ENCODE data around the gene CDK17.

CDK17 gene

GRCh38 chr12:96241431-96241830 is 158.8 kb downstream of the CDK17 start:
- Mint-ChIP-seq H3K36me3 (peaks cover 22 to 44% of the 10 kb centered on the region in 2 donors), H3K4me1 (peaks cover 29 to 37% of the 10 kb centered on the region in 2 donors), H3K4me3 (no peak overlapping the region), H3K27me3 (no peaks in the 10 kb centered on the region), H3K27ac (no peak overlapping the region), H3K9me3 (no peaks in the 10 kb centered on the region)
- no peak for DNase-seq
- ATAC-seq (replicated peaks) = no peak

- peaks cover 24 to 49% of the 10 kb centered on the region in 2 donors for H3K36me3 Mint-ChIP-seq
- H3K4me1 Mint-ChIP-seq = peaks cover 33 to 41% of the 10 kb centered on the region in 2 donors
- no peaks in the 10 kb centered on the region for H3K27me3 Mint-ChIP-seq
- ATAC-seq (replicated peaks) (no peak), DNase-seq (no peak)
- H3K27ac Mint-ChIP-seq = no peak overlapping the region
- no peaks in the 10 kb centered on the region for H3K9me3 Mint-ChIP-seq
- H3K4me3 Mint-ChIP-seq = no peak overlapping the region
Measured at GRCh38 chr12:96240656-96241055, 159.6 kb downstream of the CDK17 start.

- peaks cover 34 to 46% of the 10 kb centered on the region in 2 donors for H3K4me1 Mint-ChIP-seq
- H3K36me3 Mint-ChIP-seq = peaks cover 30 to 50% of the 10 kb centered on the region in 2 donors
- no peak for DNase-seq
- peak overlapping the region; percentile 47 for H3K27ac Mint-ChIP-seq
- H3K27me3 Mint-ChIP-seq = no peaks in the 10 kb centered on the region
- no peaks in the 10 kb centered on the region for H3K9me3 Mint-ChIP-seq
- H3K4me3 Mint-ChIP-seq = no peak overlapping the region
- no peak for ATAC-seq (replicated peaks)
Measured at GRCh38 chr12:96239711-96240635, 160.3 kb downstream of the CDK17 start.

GRCh38 chr12:96238336-96239047 is 161.7 kb downstream of the CDK17 start:
- Mint-ChIP-seq H3K27me3 (no peaks in the 10 kb centered on the region), H3K4me1 (peaks cover 33 to 45% of the 10 kb centered on the region in 2 donors), H3K9me3 (no peaks in the 10 kb centered on the region), H3K36me3 (peaks cover 31 to 48% of the 10 kb centered on the region in 2 donors), H3K27ac (no peak overlapping the region), H3K4me3 (no peak overlapping the region)
- ATAC-seq (replicated peaks) (no peak), DNase-seq (no peak)

GRCh38 chr12:96237465-96238077 is 162.7 kb downstream of the CDK17 start:
- no peaks in the 10 kb centered on the region for H3K27me3 Mint-ChIP-seq
- H3K36me3 Mint-ChIP-seq = peaks cover 27 to 40% of the 10 kb centered on the region in 2 donors
- H3K27ac Mint-ChIP-seq = peak overlapping the region; percentile 73
- peak; percentile 39 to 55 for ATAC-seq (replicated peaks)
- no peak overlapping the region for H3K4me3 Mint-ChIP-seq
- H3K9me3 Mint-ChIP-seq = no peaks in the 10 kb centered on the region
- H3K4me1 Mint-ChIP-seq = peaks cover 30 to 36% of the 10 kb centered on the region in 2 donors
- no peak for DNase-seq

GRCh38 chr12:96237035-96237434 is 163.2 kb downstream of the CDK17 start:
- no peaks in the 10 kb centered on the region for H3K9me3 Mint-ChIP-seq
- H3K4me1 Mint-ChIP-seq = peaks cover 30 to 36% of the 10 kb centered on the region in 2 donors
- H3K27me3 Mint-ChIP-seq = no peaks in the 10 kb centered on the region
- H3K27ac Mint-ChIP-seq = peak overlapping the region; percentile 0
- H3K36me3 Mint-ChIP-seq = peaks cover 26 to 39% of the 10 kb centered on the region in 2 donors
- DNase-seq = no peak
- no peak overlapping the region for H3K4me3 Mint-ChIP-seq
- ATAC-seq (replicated peaks) = no peak

GRCh38 chr12:96236221-96236822 is 163.9 kb downstream of the CDK17 start:
- H3K4me1 Mint-ChIP-seq = peaks cover 30 to 40% of the 10 kb centered on the region in 2 donors
- H3K36me3 Mint-ChIP-seq = peaks cover 25 to 40% of the 10 kb centered on the region in 2 donors
- no peaks in the 10 kb centered on the region for H3K27me3 Mint-ChIP-seq
- no peak overlapping the region for H3K27ac Mint-ChIP-seq
- no peak for ATAC-seq (replicated peaks)
- H3K4me3 Mint-ChIP-seq = no peak overlapping the region
- no peaks in the 10 kb centered on the region for H3K9me3 Mint-ChIP-seq
- no peak for DNase-seq

- no peak for ATAC-seq (replicated peaks)
- H3K4me3 Mint-ChIP-seq = no peak overlapping the region
- H3K9me3 Mint-ChIP-seq = no peaks in the 10 kb centered on the region
- H3K27me3 Mint-ChIP-seq = no peaks in the 10 kb centered on the region
- DNase-seq = no peak
- peaks cover 23 to 37% of the 10 kb centered on the region in 2 donors for H3K36me3 Mint-ChIP-seq
- no peak overlapping the region for H3K27ac Mint-ChIP-seq
- peaks cover 28 to 37% of the 10 kb centered on the region in 2 donors for H3K4me1 Mint-ChIP-seq
Measured at GRCh38 chr12:96235484-96235826, 164.8 kb downstream of the CDK17 start.

GRCh38 chr12:96234591-96235483 is 165.4 kb downstream of the CDK17 start:
- peaks cover 24 to 35% of the 10 kb centered on the region in 2 donors for H3K36me3 Mint-ChIP-seq

GRCh38 chr12:96233939-96234461 is 166.2 kb downstream of the CDK17 start:
- Mint-ChIP-seq H3K4me1 (peaks cover 23 to 33% of the 10 kb centered on the region in 2 donors), H3K27ac (no peak overlapping the region), H3K4me3 (no peak overlapping the region), H3K27me3 (no peaks in the 10 kb centered on the region), H3K36me3 (peaks cover 24 to 31% of the 10 kb centered on the region in 2 donors), H3K9me3 (no peaks in the 10 kb centered on the region)
- ATAC-seq (replicated peaks) = no peak
- DNase-seq = no peak

More at GRCh38 chr12:96234591-96235483, 165.4 kb downstream of the CDK17 start:
- ATAC-seq (replicated peaks) (no peak), DNase-seq (no peak)
- Mint-ChIP-seq H3K9me3 (no peaks in the 10 kb centered on the region), H3K27me3 (no peaks in the 10 kb centered on the region), H3K4me3 (no peak overlapping the region), H3K27ac (no peak overlapping the region), H3K4me1 (peaks cover 23 to 33% of the 10 kb centered on the region in 2 donors)

GRCh38 chr12:96233168-96233567 is 167.1 kb downstream of the CDK17 start:
- Mint-ChIP-seq H3K27me3 (no peaks in the 10 kb centered on the region), H3K9me3 (no peaks in the 10 kb centered on the region), H3K4me3 (no peak overlapping the region), H3K36me3 (peaks cover 26 to 34% of the 10 kb centered on the region in 2 donors), H3K27ac (no peak overlapping the region), H3K4me1 (peaks cover 25 to 33% of the 10 kb centered on the region in 2 donors)
- ATAC-seq (replicated peaks) (no peak), DNase-seq (no peak)

- Mint-ChIP-seq H3K4me1 (peaks cover 13 to 17% of the 10 kb centered on the region in 2 donors), H3K9me3 (no peaks in the 10 kb centered on the region), H3K27ac (peak overlapping the region; percentile 22), H3K27me3 (no peaks in the 10 kb centered on the region), H3K4me3 (no peak overlapping the region), H3K36me3 (peaks cover 27 to 36% of the 10 kb centered on the region in 2 donors)
- DNase-seq (no peak), ATAC-seq (replicated peaks) (no peak)
Measured at GRCh38 chr12:96230646-96231045, 169.6 kb downstream of the CDK17 start.
